HG03571 (cell line): ENCODE results near the gene KRABD2.
"Not testable (repeated sequence)": the region's sequence is repeated elsewhere in the genome, so short reads cannot be mapped to it uniquely, and the experiment has no call there.

ENCODE experiments used
- ATAC-seq: cut with Tn5 transposase; IDR thresholded peaks from one replicate; pipeline ENCODE4 v1.9.1; 2021; ENCODE audit not compliant: unreplicated experiment

Gene KRABD2

GRCh38 chr17:8376271-8377067, at the start of gene KRABD2:
Gene KRABD2 (minus strand): TSS chr17:8376704.
- ATAC-seq, result peak; percentile 73

GRCh38 chr17:8421571-8421970, 45.1 kb upstream of the KRABD2 start:
- ATAC-seq, result no peak

- ATAC-seq, result no peak
These were observed 43.8 kb upstream of the KRABD2 start for GRCh38 chr17:8420041-8420934.

GRCh38 chr17:8419305-8419704, 42.8 kb upstream of the KRABD2 start:
- ATAC-seq, result no peak

- no peak for ATAC-seq
These were observed 42.0 kb upstream of the KRABD2 start for GRCh38 chr17:8418471-8418870.

- no peak for ATAC-seq
These were observed 41.3 kb upstream of the KRABD2 start for GRCh38 chr17:8417806-8418205.

GRCh38 chr17:8413938-8414337, 37.4 kb upstream of the KRABD2 start:
- no peak for ATAC-seq

GRCh38 chr17:8413328-8413727, 36.8 kb upstream of the KRABD2 start:
- ATAC-seq, result no peak

- no peak for ATAC-seq
These were observed 35.6 kb upstream of the KRABD2 start for GRCh38 chr17:8412089-8412488.

GRCh38 chr17:8410883-8411238, 34.4 kb upstream of the KRABD2 start:
- ATAC-seq, result no peak

- ATAC-seq, result no peak
These were observed 33.7 kb upstream of the KRABD2 start for GRCh38 chr17:8409966-8410882.

- ATAC-seq, result no peak
These were observed 31.9 kb upstream of the KRABD2 start for GRCh38 chr17:8408371-8408770.

- no peak for ATAC-seq
These were observed 29.7 kb upstream of the KRABD2 start for GRCh38 chr17:8406174-8406573.

GRCh38 chr17:8405499-8406016, 29.1 kb upstream of the KRABD2 start:
- no peak for ATAC-seq

- no peak for ATAC-seq
These were observed 26.5 kb upstream of the KRABD2 start for GRCh38 chr17:8402921-8403536.

GRCh38 chr17:8401107-8401506, 24.6 kb upstream of the KRABD2 start:
- no peak for ATAC-seq

GRCh38 chr17:8398980-8399379, 22.5 kb upstream of the KRABD2 start:
- ATAC-seq, result no peak

GRCh38 chr17:8397636-8398035, 21.1 kb upstream of the KRABD2 start, which contains the start of gene RNF222:
Gene RNF222 (minus strand): TSS chr17:8397827. CDS start chr17:8393461, 4,366 bp downstream.
- ATAC-seq, result no peak

GRCh38 chr17:8394497-8394896, 18.0 kb upstream of the KRABD2 start:
- ATAC-seq, result not testable (repeated sequence)
